ENCODE data around the gene PPM1H.

PPM1H gene

DNA sequence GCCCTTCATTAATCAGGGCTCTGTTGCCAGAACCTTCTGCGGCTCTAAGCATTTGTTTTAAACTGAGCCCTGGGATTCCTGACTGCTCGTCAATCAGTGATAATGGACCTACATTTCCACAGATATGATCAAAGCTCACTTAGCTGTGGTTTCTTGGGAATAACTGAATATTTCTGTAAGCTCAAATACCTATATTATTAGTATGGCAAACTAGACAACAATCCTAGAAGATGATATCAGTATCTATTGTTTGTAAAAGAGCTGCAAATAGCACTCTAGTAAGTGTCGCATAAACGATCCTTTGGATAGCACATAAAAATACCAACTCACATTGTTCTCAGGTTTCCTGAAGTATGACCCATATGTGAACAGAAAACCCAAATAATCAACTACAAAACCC, 150.4 kb downstream of the PPM1H start:
- no peaks in the 10 kb centered on the region for H3K9me3 ChIP-seq
- intact Hi-C loops (cut with DNase I; ENCODE audit: low total_unique reads), result no loop called here
- H3K27ac ChIP-seq, result no peak overlapping the region

DNA sequence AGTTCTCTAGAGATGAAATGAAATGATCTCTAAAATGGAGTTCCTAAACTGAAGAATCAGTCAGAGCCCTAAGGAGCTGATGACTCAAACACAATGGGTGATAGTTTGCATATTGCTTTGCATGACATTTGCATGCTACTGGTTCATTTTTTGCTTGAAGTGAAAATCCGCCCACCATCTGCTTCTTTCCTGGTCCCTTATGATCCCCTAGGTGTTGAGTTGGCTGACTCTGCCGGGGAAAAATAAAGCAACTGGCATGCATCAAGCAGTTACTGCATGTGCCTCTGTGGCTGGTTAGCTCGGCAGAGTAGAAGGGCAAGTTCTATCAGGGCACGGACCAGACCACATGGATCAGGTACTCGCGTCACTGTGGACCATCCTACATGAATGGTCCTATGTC, 151.1 kb downstream of the PPM1H start:
- Histone ChIP-seq H3K27ac (no peak overlapping the region), H3K4me1 (peaks cover 0 to 3% (median 0%) of the 10 kb centered on the region in 4 donors), H3K9me3 (no peaks in the 10 kb centered on the region), H3K36me3 (no peaks in the 10 kb centered on the region), H3K27me3 (no peaks in the 10 kb centered on the region), H3K4me3 (no peak overlapping the region)
- TF ChIP-seq, protein P1, sequence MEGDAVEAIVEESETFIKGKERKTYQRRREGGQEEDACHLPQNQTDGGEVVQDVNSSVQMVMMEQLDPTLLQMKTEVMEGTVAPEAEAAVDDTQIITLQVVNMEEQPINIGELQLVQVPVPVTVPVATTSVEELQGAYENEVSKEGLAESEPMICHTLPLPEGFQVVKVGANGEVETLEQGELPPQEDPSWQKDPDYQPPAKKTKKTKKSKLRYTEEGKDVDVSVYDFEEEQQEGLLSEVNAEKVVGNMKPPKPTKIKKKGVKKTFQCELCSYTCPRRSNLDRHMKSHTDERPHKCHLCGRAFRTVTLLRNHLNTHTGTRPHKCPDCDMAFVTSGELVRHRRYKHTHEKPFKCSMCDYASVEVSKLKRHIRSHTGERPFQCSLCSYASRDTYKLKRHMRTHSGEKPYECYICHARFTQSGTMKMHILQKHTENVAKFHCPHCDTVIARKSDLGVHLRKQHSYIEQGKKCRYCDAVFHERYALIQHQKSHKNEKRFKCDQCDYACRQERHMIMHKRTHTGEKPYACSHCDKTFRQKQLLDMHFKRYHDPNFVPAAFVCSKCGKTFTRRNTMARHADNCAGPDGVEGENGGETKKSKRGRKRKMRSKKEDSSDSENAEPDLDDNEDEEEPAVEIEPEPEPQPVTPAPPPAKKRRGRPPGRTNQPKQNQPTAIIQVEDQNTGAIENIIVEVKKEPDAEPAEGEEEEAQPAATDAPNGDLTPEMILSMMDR (IDR thresholded peaks at IDR 0.05), result no peak
- DNase-seq, result no peak
- intact Hi-C loops (cut with DNase I; ENCODE audit: low total_unique reads), result no loop called here

More for the DNA sequence above, 150.4 kb downstream of the PPM1H start:
- Histone ChIP-seq H3K4me3 (no peak overlapping the region), H3K4me1 (peaks cover 0 to 3% (median 0%) of the 10 kb centered on the region in 4 donors), H3K36me3 (no peaks in the 10 kb centered on the region), H3K27me3 (no peaks in the 10 kb centered on the region)
- TF ChIP-seq, protein P1 (IDR thresholded peaks at IDR 0.05), result no peak
- DNase-seq, result no peak

DNA sequence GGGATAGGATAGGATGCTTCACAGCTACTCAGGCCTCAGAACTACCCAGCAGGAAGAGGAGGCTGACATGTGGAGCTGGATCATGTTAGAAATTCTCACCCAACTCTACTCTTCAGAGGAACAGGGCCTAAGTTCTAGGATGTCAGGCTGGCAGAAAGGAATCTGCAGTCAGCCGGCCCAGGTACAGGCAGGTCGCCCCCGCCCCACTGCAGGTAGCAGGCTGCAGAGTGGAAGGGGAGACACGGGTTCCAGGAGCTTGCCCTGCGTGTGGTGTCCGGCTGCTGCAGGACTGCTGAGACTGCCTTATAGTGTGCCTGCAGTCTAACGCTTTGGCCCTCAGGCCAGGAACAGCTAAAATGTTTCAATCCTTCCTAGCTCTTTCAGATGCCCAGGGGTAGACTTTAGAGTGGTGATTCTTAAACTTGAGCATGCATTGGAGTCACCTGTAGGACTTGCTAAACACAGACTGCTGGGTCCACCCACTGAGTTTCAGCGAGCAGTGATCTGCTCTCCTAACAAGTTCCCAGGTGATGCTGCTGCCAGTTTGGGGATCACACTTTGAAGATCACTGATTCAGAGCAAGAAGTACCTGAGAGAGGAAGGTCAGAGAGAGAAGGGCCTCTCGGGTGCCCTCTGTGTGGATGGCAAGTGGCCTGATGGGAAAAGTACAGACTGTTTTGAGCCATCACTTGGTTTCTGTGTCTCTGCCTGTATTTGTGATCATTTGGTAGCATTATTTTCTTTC, 153.6 kb downstream of the PPM1H start:
- Histone ChIP-seq H3K9me3 (no peaks in the 10 kb centered on the region), H3K4me3 (no peak overlapping the region), H3K4me1 (peaks cover 0 to 3% (median 0%) of the 10 kb centered on the region in 4 donors), H3K36me3 (no peaks in the 10 kb centered on the region), H3K27me3 (no peaks in the 10 kb centered on the region), H3K27ac (no peak overlapping the region)
- DNase-seq, result no peak
- TF ChIP-seq, protein P1 (IDR thresholded peaks at IDR 0.05), result no peak
- intact Hi-C loops (cut with DNase I; ENCODE audit: low total_unique reads), result no loop called here

DNA sequence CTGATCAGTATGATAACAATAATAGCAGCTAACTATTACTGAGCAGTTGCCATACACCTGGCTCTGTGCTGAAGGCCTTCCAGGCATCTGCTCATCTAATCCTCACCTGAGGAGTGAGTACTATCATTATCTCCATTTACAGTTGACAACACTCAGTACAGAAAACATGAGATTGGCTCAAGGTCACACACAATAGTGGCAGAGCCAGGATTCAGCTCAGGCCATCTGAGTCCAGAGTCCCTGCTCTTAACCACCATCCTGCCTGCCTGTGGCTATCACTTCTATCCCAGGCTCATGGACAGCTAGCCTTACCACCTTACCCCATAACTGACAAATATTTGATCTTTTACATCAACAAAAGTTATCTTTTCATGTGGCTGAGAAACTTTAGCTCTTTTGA, 155.5 kb downstream of the PPM1H start:
- no peaks in the 10 kb centered on the region for H3K27me3 ChIP-seq
- TF ChIP-seq, protein P1 (IDR thresholded peaks at IDR 0.05), result no peak
- H3K9me3 ChIP-seq, result no peaks in the 10 kb centered on the region
- H3K27ac ChIP-seq, result no peak overlapping the region
- DNase-seq, result no peak
- intact Hi-C loops (cut with DNase I; ENCODE audit: low total_unique reads), result no loop called here
- H3K4me1 ChIP-seq, result no peaks in the 10 kb centered on the region
- no peak overlapping the region for H3K4me3 ChIP-seq
- H3K36me3 ChIP-seq, result no peaks in the 10 kb centered on the region

DNA sequence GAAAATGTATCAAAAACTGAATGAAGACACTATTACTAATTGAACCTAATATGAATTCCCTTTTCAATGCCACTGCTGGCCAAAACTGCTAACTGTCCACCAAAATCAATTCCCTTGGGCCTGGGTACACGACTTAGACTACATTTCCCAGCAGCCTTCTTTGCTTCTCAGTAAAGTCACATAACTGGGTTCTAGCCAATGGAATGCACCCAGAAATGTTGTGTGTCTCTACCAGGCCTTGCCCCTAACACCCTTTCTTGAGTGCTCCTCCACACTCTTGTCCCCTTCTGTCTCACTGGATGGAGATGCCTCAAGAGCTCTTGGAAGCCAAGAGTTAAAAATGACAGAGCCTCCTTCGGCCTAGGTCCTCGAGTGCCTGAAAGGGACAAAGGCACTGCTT, 156.8 kb downstream of the PPM1H start:
- Histone ChIP-seq H3K36me3 (no peaks in the 10 kb centered on the region), H3K4me3 (no peak overlapping the region), H3K27me3 (no peaks in the 10 kb centered on the region), H3K4me1 (no peaks in the 10 kb centered on the region), H3K27ac (no peak overlapping the region), H3K9me3 (no peaks in the 10 kb centered on the region)
- TF ChIP-seq, protein P1 (IDR thresholded peaks at IDR 0.05), result no peak
- intact Hi-C loops (cut with DNase I; ENCODE audit: low total_unique reads), result no loop called here
- DNase-seq, result no peak
